Measurements from ENCODE around the gene GAREM1. TPM values are rescaled to one million over a fixed set of nuclear protein-coding genes. Genes with fewer than 3 reads are reported as not detected.

Gene GAREM1
- total RNA-seq, 1 experiment from 2014 or later, result 1.1 TPM

DNA sequence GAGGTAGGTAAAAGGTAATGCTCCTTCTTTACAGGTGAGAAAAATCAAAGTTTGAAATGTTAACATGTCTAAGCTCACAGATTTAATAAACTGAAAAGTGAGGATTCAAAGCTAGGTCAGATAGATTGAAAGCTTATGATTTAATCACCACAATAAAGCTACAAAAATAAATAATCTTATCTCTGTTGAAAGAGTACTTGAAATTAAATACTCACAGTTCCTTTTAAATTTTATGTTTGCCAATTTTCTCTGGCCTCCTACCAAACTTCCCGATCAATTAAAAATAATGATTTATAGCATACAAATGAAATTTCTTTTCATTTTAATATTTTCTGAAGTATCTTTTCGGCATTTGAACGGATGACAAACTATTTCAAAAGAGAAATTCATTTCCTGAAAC, 77.3 kb downstream of the GAREM1 start:
- DNase-seq, result no peak
- Histone ChIP-seq H3K4me3 (no peak overlapping the region), H3K27me3 (no peaks in the 10 kb centered on the region), H3K9me3 (no peaks in the 10 kb centered on the region), H3K36me3 (no peaks in the 10 kb centered on the region)

DNA sequence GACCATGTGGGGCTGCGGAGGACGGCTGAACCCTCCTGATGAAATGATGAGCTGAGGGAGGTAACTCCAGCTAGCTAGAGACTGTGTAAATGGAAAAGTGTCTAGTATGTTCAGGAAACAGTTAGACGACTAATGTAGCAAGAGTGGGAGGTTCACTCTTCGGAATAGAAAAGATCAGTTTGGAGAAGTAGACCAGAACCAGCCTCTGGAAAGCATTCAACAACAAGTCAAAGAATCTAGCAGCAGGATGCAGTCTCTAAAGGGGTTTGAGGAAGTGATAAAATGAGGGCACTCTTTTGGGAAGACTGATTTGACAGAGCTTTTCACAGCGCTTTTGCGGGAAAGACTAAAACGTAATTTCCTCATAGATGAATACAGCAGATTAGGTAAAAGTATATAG, 79.6 kb downstream of the GAREM1 start:
- Histone ChIP-seq H3K27me3 (no peaks in the 10 kb centered on the region), H3K36me3 (no peaks in the 10 kb centered on the region)
- DNase-seq, result no peak

DNA sequence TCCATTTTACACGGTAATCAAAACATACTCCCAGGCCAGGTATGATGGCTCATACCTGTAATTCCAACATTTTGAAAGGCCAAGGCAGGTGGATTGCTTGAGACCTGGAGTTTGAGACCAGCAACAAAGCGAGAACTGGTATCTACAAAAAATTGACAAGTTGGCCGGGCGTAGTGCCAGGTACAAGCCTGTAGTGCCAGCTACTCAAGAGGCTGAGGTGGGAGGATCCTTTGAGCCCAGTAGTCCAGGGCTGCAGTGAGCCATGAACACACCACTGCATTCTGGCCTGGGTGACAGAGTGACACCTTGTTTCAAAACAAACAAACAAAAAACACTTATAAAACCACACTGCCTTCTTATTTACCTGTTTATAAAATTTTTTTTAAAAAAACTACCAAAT, 80.8 kb downstream of the GAREM1 start:
- Histone ChIP-seq H3K9me3 (no peaks in the 10 kb centered on the region), H3K4me3 (no peak overlapping the region), H3K36me3 (no peaks in the 10 kb centered on the region), H3K27me3 (no peaks in the 10 kb centered on the region)
- no peak for DNase-seq

More for the DNA sequence above, 79.6 kb downstream of the GAREM1 start:
- H3K9me3 ChIP-seq, result no peaks in the 10 kb centered on the region
- no peak overlapping the region for H3K4me3 ChIP-seq

DNA sequence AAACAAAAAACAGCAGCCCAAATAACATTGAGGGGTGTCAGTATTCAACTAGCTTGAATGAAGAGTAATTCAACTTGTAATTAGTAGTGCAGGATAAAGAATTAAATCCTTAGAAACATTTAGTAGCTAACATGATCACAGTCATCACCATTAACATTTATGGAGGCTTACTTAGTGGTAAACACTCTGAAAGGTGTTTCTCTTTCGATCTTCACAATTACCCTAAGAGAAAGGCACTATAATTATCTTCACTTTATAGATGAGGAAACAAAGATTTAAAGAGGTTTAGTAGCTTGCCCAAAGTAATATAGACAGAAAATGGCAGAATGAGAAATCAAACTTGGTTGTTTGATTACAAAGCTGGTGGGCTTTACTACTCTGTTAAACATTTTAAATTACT, 81.5 kb downstream of the GAREM1 start:
- no peak for DNase-seq
- H3K9me3 ChIP-seq, result no peaks in the 10 kb centered on the region
- no peaks in the 10 kb centered on the region for H3K27me3 ChIP-seq
- H3K36me3 ChIP-seq, result no peaks in the 10 kb centered on the region
- H3K4me3 ChIP-seq, result no peak overlapping the region

DNA sequence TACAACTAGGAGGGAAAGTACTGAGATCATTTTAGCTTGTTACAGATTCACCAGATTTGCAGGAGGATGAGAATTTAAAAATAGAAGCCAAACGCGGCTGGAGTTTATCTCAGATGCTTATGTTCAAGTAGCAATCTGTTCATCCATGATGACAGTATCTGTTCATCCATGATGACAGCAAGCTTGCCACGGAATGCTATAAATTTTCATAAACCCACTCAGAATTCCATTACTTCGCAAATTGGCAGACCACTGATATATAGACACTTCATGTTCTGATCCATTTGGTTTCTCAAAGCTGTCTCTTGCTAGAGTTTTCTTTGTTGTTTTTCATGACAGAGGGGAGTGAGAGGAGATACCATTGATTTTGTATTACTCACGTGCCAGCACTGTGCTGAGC, 84.2 kb downstream of the GAREM1 start:
- no peaks in the 10 kb centered on the region for H3K27me3 ChIP-seq
- DNase-seq, result no peak
- H3K4me3 ChIP-seq, result no peak overlapping the region
- no peaks in the 10 kb centered on the region for H3K9me3 ChIP-seq
- H3K36me3 ChIP-seq, result no peaks in the 10 kb centered on the region

DNA sequence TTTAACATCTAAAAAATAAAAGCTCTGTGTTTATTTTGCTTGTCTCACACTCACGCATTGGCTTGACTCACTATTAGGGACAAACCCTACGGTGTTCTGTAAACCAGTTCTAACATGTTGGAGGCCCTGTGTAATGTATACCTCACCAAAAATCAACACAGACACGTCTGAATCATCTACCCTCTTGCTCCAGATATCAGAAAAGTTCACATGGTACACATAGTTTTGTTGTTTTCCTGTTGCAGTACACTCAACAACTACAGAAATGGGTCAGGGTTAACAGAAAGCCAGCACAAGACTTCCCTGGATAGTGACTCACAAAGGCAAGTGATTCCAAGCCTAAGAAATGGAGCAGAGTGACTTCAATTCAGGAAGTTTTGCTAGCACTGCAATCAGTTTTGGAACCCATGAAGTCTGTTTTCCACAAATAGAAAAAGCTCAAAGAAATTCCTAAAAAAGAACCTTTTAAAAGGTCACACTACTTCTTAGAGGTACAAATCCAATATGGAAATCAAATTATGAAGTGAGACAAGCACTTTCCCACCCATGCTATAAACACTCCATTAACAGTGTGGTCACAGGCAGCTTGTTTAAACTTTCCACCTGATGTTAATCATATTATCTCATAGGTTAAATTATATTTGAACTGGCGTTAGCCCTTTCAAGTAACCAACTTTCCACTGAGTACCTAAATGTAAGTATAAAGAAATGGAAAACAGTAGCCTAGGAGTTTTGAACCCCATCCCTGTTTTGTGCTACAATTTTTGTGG, 87.4 kb downstream of the GAREM1 start:
- Histone ChIP-seq H3K27me3 (no peaks in the 10 kb centered on the region), H3K9me3 (no peaks in the 10 kb centered on the region), H3K36me3 (no peaks in the 10 kb centered on the region), H3K4me3 (no peak overlapping the region)
- peak; percentile 47 for DNase-seq

DNA sequence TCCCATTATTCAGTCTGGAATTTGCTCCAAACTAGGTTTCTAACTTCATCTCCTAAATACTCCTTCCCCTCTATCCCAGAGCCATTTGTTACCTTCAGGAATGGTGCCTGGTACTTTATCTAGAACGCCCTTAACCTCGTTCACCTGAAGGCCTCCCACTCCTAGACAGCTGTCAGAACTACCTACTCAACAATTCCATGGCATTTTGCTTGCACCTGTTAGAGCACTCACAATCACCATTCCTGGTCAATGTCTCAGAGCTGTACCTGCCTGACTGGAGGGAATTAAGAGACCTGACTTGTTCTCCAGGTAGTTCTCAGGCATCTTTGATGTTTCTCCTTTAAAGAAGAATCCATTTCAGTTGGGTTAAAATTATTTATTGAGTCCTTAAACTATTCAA, 88.9 kb downstream of the GAREM1 start:
- Histone ChIP-seq H3K36me3 (no peaks in the 10 kb centered on the region), H3K27me3 (no peaks in the 10 kb centered on the region), H3K4me3 (no peak overlapping the region), H3K9me3 (no peaks in the 10 kb centered on the region)
- no peak for DNase-seq

DNA sequence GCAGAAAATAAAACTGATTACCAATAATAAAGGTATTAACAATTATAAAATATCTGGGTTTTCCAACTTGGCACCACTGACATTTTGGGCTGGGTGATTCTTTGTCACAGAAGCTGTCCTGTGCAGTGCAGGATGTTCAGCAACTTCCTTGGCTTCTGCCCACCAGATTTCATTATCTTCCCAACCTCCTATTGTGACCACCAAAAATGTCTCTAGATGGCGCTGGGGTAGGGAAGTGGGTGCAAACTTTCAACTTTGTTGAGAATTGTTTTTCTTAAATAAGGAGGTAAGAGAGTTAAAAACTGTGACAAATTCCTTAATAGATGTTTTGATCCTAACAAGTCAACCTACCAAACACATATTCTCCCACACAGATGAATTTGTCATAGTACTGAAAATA, 90.1 kb downstream of the GAREM1 start:
- no peaks in the 10 kb centered on the region for H3K27me3 ChIP-seq
- DNase-seq, result no peak
- no peak overlapping the region for H3K4me3 ChIP-seq
- H3K9me3 ChIP-seq, result no peaks in the 10 kb centered on the region
- no peaks in the 10 kb centered on the region for H3K36me3 ChIP-seq

DNA sequence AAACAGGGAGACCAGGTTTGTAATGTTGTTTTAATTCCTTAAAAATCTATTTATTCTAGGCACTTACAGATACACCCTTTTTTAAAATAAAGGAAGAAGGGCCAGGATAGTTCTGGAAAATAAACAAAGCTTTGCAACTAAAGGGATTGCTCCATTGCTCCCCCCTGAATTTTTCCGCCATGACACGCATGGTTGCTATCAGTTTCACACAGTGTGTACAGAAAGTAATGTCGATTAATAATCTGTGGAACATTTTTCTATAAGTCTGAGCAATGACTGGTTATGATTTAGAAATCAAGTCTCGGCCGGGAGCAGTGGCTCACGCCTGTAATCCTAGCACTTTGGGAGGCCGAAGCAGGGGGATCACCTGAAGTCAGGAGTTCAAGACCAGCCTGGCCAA, 90.8 kb downstream of the GAREM1 start:
- no peaks in the 10 kb centered on the region for H3K27me3 ChIP-seq
- H3K4me3 ChIP-seq, result no peak overlapping the region
- no peaks in the 10 kb centered on the region for H3K36me3 ChIP-seq
- no peaks in the 10 kb centered on the region for H3K9me3 ChIP-seq
- no peak for DNase-seq

DNA sequence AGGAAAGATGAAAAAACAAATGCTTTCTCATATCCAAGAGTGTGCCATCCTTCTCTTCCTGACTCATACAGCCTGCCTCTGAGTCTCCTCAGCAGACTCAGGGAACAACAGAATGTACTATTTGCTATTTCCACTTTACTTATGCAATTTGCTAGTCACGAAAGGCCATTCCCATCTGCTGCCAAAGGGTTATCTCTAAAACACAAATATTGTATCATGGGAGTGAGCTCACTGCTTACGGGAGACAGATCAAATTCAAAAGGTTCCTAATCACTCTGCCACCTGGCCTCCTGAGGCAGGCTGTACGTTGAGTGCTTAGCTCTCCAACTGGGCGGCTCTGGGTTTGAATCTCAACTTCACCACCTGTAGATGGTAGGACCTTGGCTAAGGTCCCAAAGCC, 92.0 kb downstream of the GAREM1 start:
- H3K9me3 ChIP-seq, result no peaks in the 10 kb centered on the region
- peak; percentile 12 for DNase-seq
- no peaks in the 10 kb centered on the region for H3K27me3 ChIP-seq
- no peak overlapping the region for H3K4me3 ChIP-seq
- H3K36me3 ChIP-seq, result no peaks in the 10 kb centered on the region

DNA sequence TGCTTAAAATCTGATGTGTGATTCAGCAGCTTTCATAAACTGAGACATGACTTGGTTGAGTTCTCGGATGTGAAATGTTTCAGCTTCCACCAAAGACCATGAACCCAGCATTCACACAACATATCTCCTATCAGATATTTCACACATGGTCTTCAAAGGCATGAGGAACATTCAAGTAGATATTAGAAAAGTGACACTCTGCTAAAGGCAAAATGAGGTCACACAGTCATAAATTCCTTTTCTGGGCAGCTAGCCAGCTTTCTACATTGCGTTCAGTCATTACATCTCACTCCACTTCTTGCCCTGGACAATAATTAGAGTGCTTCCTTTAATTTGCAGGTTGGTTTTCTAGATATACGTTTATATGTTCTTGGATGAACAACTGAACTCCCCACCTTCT, 96.7 kb downstream of the GAREM1 start:
- DNase-seq, result no peak

DNA sequence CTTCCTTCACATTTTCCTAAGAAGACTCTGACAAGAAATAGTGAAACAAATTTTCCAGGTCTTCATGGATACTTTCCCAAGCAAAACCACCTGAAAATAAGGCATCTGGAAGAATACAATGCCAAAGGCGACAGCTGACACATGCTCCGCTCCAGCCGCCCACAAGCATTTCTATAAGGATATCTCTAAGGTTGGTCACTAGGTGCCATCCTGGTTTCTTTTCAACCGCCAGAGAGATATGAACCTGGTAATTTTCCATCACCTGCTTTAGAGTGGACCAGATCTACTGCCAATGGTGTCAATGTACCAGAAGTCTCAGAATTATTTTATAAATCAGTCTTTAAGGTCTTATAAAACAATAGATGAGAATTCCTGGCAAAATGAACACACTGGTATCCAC, 97.2 kb downstream of the GAREM1 start:
- no peak for DNase-seq
- H3K9me3 ChIP-seq, result no peaks in the 10 kb centered on the region
- H3K27me3 ChIP-seq, result no peaks in the 10 kb centered on the region
- H3K4me3 ChIP-seq, result no peak overlapping the region
- no peaks in the 10 kb centered on the region for H3K36me3 ChIP-seq

More for the DNA sequence above, 96.7 kb downstream of the GAREM1 start:
- H3K36me3 ChIP-seq, result no peaks in the 10 kb centered on the region
- H3K9me3 ChIP-seq, result no peaks in the 10 kb centered on the region
- no peaks in the 10 kb centered on the region for H3K27me3 ChIP-seq
- H3K4me3 ChIP-seq, result no peak overlapping the region

DNA sequence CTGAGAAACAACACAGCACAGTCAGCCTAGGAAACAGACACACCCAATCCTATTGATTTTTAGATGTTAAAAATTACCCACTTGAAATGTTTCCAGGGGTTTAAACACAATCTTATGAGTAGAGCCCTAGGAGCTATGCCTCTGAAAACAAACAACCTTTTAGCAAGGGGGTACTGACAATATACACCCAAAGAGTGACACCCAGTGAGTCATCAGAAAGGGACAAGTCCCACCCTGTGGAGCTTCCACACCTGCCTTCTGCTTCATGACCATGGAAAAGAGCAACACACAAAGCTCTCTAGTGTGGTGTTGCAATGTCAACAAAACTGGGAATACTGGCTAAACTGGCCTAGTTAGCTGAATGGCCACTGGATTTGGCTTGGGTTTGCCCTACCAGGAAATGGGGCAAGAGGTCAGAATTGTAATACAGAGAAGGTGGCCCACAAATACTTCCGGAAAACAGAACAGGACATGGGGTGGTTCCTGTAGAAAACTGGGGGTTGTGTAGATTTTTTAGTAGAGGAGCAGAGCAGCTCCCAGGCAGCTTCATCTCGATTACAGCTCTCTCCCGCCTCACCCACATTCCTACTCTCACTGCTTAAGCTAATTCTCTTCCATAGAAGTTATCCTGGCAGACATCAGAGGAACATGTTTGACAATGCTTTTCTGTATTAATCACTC, 98.2 kb downstream of the GAREM1 start:
- Histone ChIP-seq H3K9me3 (no peaks in the 10 kb centered on the region), H3K4me3 (no peak overlapping the region), H3K36me3 (no peaks in the 10 kb centered on the region), H3K27me3 (no peaks in the 10 kb centered on the region)
- peak; percentile 12 for DNase-seq

DNA sequence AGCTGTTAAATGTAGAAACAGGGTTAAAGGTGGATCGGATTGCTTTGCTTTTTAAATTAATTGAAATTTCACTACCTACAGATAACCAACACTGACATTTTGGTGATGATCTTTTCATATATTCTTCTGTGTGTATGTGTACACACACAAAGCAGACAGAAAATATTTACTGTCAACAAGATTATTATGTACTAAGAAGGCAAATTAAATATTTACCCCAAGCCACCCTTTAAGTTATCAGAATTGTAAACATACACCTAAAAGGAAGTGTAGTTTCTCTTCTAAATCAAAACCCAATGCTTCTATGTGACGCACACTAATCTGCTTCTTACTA, 98.7 kb downstream of the GAREM1 start:
- H3K36me3 ChIP-seq, result no peaks in the 10 kb centered on the region
- H3K4me3 ChIP-seq, result no peak overlapping the region
- no peak for DNase-seq
- H3K27me3 ChIP-seq, result no peaks in the 10 kb centered on the region
- no peaks in the 10 kb centered on the region for H3K9me3 ChIP-seq

DNA sequence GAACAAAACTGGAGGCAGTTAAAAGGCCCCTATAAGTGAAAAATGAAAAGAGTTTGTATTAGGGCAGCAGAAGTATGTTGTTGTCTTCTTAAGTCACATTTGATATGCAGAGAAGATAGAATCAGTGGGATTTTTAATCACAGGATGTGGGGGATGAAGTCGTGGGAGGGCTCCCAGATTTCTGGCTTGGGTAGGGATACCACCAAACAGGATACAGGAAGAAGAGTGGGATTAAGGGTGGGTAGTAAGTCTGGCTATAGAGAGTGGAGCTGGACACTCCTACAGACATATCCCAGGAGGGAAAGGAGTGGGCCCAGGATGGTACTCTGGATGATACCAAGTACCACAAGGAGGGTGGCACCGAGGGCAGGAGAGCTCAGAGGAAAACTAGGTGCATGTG, 99.3 kb downstream of the GAREM1 start:
- Histone ChIP-seq H3K9me3 (no peaks in the 10 kb centered on the region), H3K27me3 (no peaks in the 10 kb centered on the region), H3K36me3 (no peaks in the 10 kb centered on the region), H3K4me3 (no peak overlapping the region)
- no peak for DNase-seq

DNA sequence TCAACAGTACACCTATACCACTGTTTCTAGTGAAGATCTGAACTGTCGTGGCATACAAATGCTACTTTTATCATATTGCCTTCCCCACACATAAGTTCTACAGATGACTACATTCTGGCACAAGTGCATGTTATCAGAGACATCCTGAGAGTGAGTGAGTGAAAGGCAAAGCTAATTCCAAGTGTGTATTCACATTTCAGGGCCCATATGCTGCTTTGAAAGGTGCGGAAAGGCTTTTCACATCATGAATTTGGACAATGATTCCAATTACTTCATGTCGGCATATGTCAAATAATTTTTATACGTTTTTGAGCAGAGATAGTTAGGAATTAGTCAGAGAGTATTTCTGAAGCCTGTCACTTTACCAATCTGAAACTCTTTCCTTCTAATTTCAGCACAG, 101.7 kb downstream of the GAREM1 start:
- no peak for DNase-seq
- no peak overlapping the region for H3K4me3 ChIP-seq
- H3K9me3 ChIP-seq, result no peaks in the 10 kb centered on the region
- no peaks in the 10 kb centered on the region for H3K27me3 ChIP-seq
- no peaks in the 10 kb centered on the region for H3K36me3 ChIP-seq

DNA sequence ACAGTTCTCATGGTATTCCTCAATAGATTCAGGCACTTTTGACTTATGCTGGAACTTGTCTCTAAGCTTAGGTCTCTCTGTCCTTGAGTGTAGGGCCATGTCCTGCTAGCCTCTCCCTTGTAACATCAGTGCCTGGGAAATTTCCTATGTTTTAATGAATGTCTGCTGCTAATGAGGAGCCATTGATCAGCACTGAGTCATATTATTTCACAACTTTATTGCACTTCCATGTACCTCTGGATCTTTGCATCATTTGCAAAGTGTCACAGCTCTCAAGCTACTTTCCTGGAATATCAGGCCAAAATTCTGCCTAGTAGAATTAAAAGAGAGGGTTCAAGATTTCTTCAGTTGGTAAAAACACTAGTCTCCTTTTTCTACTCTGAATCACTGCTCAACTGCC, 102.5 kb downstream of the GAREM1 start:
- Histone ChIP-seq H3K9me3 (no peaks in the 10 kb centered on the region), H3K4me3 (no peak overlapping the region), H3K27me3 (no peaks in the 10 kb centered on the region), H3K36me3 (no peaks in the 10 kb centered on the region)
- no peak for DNase-seq
